ENCODE measurements around the gene GPRIN1.

GPRIN1 gene

GRCh38 chr5:176633598-176633997 lies 23.6 kb upstream of the GPRIN1 start:
- no peaks in the 10 kb centered on the region for H3K9me3 Mint-ChIP-seq
- H3K4me3 Mint-ChIP-seq: peak overlapping the region; percentile 69
- H3K4me1 Mint-ChIP-seq: peaks cover 27% of the 10 kb centered on the region
- H3K27me3 Mint-ChIP-seq: peaks cover 15% of the 10 kb centered on the region
- ATAC-seq (ENCODE audit: low read depth): peak; percentile 59
- peaks cover 2% of the 10 kb centered on the region for H3K36me3 Mint-ChIP-seq
- DNase-seq (ENCODE audit: low spot score in 2 of 2): no peak
- H3K27ac Mint-ChIP-seq: no peak overlapping the region

DNA sequence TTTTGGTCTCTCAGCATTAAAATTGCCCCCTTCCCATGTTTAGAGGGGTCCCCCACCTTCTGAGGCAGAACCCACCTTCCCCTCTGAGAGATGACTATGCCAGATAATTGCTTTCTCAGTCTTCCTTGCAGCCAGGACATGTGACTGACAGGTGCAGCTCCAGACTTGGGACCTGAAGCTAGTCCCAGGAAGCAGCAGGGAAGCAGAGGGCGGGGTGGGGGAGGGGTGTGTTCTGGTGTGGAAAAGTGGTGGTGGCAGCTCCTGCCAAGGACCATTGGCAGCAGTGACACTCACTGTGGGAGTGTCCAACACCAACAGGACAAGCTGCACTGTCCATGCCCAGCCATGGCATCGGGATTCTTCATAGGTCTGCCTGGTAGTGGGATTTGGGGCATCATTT lies 22.8 kb upstream of the GPRIN1 start:
- DNase-seq (ENCODE audit: low spot score in 2 of 2) (no peak), ATAC-seq (ENCODE audit: low read depth) (no peak)
- Mint-ChIP-seq H3K27me3 (peaks cover 19% of the 10 kb centered on the region), H3K4me3 (no peak overlapping the region), H3K4me1 (peaks cover 30% of the 10 kb centered on the region), H3K9me3 (no peaks in the 10 kb centered on the region), H3K36me3 (peaks cover 2% of the 10 kb centered on the region), H3K27ac (no peak overlapping the region)

DNA sequence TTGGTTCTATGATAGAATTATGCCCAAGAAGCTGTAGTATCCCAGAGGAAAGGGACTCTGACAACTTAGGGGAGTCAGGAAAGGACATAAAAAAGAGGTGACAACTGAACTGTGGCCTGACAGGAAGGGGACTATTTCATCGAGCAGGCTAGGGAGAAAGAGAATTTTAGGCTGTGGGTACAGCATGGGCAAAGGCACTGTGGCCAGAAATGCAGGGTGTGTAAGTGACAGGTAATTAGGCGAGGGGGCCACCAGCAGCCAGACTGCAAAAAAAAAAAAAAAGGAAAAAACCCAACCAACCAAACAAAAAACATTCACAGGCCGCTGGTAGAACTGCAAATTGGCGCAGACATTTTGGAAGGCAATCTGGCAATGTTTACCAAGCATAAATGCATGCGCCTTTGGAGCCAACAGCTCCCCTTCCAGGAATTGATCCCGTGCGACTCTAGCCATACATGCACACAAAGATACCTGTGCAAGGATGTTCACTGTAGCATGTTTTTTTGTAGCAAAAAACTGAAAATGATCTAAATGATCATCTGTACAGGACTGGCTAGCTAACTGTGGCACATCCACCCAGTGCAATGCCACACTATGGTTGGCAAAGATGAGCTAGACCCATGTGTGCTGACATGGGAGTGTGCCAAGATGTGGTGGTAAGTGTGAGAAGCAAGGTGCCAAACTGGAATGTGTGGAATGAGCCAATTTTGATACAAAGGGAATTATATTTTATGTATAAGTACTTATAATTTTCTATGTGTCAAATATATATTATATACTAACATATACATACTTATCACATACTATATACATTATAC lies 21.6 kb upstream of the GPRIN1 start:
- DNase-seq (ENCODE audit: low spot score in 2 of 2) (no peak), ATAC-seq (ENCODE audit: low read depth) (no peak)
- H3K4me1 Mint-ChIP-seq: peaks cover 39% of the 10 kb centered on the region
- H3K27me3 Mint-ChIP-seq: peaks cover 22% of the 10 kb centered on the region
- no peak overlapping the region for H3K4me3 Mint-ChIP-seq
- H3K36me3 Mint-ChIP-seq: peaks cover 2% of the 10 kb centered on the region
- H3K9me3 Mint-ChIP-seq: no peaks in the 10 kb centered on the region
- H3K27ac Mint-ChIP-seq: no peak overlapping the region

GRCh38 chr5:176630681-176631222 lies 20.8 kb upstream of the GPRIN1 start:
- H3K9me3 Mint-ChIP-seq: no peaks in the 10 kb centered on the region
- H3K27me3 Mint-ChIP-seq: peaks cover 25% of the 10 kb centered on the region
- peaks cover 2% of the 10 kb centered on the region for H3K36me3 Mint-ChIP-seq
- ATAC-seq (ENCODE audit: low read depth) (no peak), DNase-seq (ENCODE audit: low spot score in 2 of 2) (no peak)
- peak overlapping the region; percentile 78 for H3K4me3 Mint-ChIP-seq
- H3K4me1 Mint-ChIP-seq: peaks cover 42% of the 10 kb centered on the region
- no peak overlapping the region for H3K27ac Mint-ChIP-seq

GRCh38 chr5:176629853-176630680 lies 20.1 kb upstream of the GPRIN1 start, which contains the start of the genes EIF4E1B and SNCB:
Gene EIF4E1B, plus strand, starts transcription at chr5:176630675. Its CDS starts 12,113 bp downstream, at chr5:176642788.
Gene SNCB, minus strand, starts transcription at chr5:176630534. Its CDS starts 880 bp downstream, at chr5:176629654.
- ATAC-seq (ENCODE audit: low read depth): peak; percentile 89
- H3K4me3 Mint-ChIP-seq: peak within 1 kb of the TSS; percentile 78
- peaks cover 40% of the 10 kb centered on the region for H3K4me1 Mint-ChIP-seq
- H3K27me3 Mint-ChIP-seq: peaks cover 24% of the 10 kb centered on the region
- peaks cover under 1% of the 10 kb centered on the region for H3K36me3 Mint-ChIP-seq
- no peaks in the 10 kb centered on the region for H3K9me3 Mint-ChIP-seq
- H3K27ac Mint-ChIP-seq: no peak within 1 kb of the TSS
- peak; percentile 52 to 71 for DNase-seq (ENCODE audit: low spot score in 2 of 2)

- Mint-ChIP-seq H3K27me3 (peaks cover 23% of the 10 kb centered on the region), H3K4me3 (no peak overlapping the region), H3K4me1 (peaks cover 37% of the 10 kb centered on the region), H3K9me3 (no peaks in the 10 kb centered on the region), H3K36me3 (no peaks in the 10 kb centered on the region), H3K27ac (no peak overlapping the region)
- ATAC-seq (ENCODE audit: low read depth): no peak
- DNase-seq (ENCODE audit: low spot score in 2 of 2): no peak
Observed at GRCh38 chr5:176629317-176629852, 19.4 kb upstream of the GPRIN1 start.

DNA sequence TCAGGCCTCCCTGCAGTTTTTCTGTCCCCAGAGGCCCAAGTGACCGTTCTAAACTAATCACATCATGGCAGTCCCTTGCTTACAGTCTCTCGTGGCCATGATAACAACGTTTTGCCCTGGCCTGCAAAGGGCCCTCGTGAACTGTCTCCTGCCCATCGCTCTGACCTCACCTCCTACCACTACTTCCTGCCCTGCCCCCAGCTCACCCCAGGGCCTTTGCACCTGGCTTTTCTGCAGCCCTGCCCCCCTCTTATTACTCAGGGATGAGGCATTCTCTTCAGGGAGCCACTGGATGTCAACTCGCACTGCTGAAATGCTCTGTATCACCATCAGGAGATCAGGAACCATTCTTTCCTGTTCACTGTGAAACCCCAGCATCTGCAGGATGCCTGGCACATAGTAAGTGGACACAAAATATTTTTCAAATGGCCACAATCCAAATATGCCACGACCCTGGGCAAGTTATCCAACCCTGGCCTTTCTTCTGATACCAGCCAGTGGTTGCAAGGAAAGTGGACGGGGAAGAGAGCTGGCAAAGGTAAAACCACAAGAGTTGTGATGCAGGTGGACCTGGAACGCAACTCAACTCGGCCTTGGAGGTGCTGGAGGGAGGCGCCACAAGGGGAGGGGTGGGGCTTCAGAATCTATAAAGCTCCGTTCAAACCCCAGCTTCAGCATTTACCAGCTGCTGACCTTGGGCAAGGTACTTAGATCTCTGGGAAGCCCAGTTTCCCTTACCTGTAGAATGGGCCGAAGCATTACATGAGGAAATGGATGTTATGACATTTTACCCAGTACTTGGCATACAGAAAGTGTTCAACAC lies 18.7 kb upstream of the GPRIN1 start:
- Mint-ChIP-seq H3K4me1 (peaks cover 33% of the 10 kb centered on the region), H3K9me3 (no peaks in the 10 kb centered on the region), H3K36me3 (no peaks in the 10 kb centered on the region), H3K27me3 (peaks cover 21% of the 10 kb centered on the region), H3K4me3 (no peak overlapping the region), H3K27ac (no peak overlapping the region)
- DNase-seq (ENCODE audit: low spot score in 2 of 2) (no peak), ATAC-seq (ENCODE audit: low read depth) (no peak)

- no peak for DNase-seq (ENCODE audit: low spot score in 2 of 2)
- Mint-ChIP-seq H3K4me1 (peaks cover 31% of the 10 kb centered on the region), H3K27ac (no peak overlapping the region), H3K9me3 (no peaks in the 10 kb centered on the region), H3K4me3 (no peak overlapping the region), H3K27me3 (peaks cover 21% of the 10 kb centered on the region), H3K36me3 (no peaks in the 10 kb centered on the region)
- no peak for ATAC-seq (ENCODE audit: low read depth)
Observed at GRCh38 chr5:176627582-176627981, 17.6 kb upstream of the GPRIN1 start.

- no peaks in the 10 kb centered on the region for H3K9me3 Mint-ChIP-seq
- ATAC-seq (ENCODE audit: low read depth): no peak
- H3K36me3 Mint-ChIP-seq: no peaks in the 10 kb centered on the region
- H3K27ac Mint-ChIP-seq: no peak overlapping the region
- H3K4me1 Mint-ChIP-seq: peaks cover 32% of the 10 kb centered on the region
- H3K4me3 Mint-ChIP-seq: no peak overlapping the region
- no peak for DNase-seq (ENCODE audit: low spot score in 2 of 2)
- H3K27me3 Mint-ChIP-seq: peaks cover 23% of the 10 kb centered on the region
Observed at GRCh38 chr5:176626876-176627236, 16.9 kb upstream of the GPRIN1 start.

- peaks cover 21% of the 10 kb centered on the region for H3K27me3 Mint-ChIP-seq
Observed at GRCh38 chr5:176625966-176626875, 16.3 kb upstream of the GPRIN1 start.

DNA sequence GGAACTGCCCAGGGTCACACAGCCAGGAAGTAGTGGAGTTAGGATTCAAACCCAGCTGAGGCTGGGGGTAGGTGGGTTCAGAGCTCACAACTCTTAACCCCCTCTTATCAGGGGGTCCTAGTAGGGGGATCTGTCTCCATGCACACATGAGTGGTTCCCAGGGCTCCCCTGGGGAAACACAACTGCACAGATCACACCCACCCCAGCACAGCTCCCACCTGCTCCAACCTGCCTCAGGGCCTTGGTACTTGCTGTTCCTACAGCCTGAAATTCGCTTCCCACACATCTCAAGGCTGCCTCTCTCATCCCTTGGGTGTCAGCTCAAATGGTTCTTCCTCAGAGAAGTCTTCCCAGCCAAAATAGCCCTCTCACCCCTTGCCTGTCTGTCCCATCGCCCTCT lies 15.6 kb upstream of the GPRIN1 start:
- no peak for ATAC-seq (ENCODE audit: low read depth)
- DNase-seq (ENCODE audit: low spot score in 2 of 2): no peak
- no peak overlapping the region for H3K27ac Mint-ChIP-seq
- no peaks in the 10 kb centered on the region for H3K36me3 Mint-ChIP-seq
- H3K4me3 Mint-ChIP-seq: no peak overlapping the region
- H3K4me1 Mint-ChIP-seq: peaks cover 21% of the 10 kb centered on the region
- H3K9me3 Mint-ChIP-seq: no peaks in the 10 kb centered on the region
- peaks cover 15% of the 10 kb centered on the region for H3K27me3 Mint-ChIP-seq

More at GRCh38 chr5:176625966-176626875, 16.3 kb upstream of the GPRIN1 start:
- H3K4me3 Mint-ChIP-seq: no peak overlapping the region
- no peak overlapping the region for H3K27ac Mint-ChIP-seq
- no peaks in the 10 kb centered on the region for H3K9me3 Mint-ChIP-seq
- H3K36me3 Mint-ChIP-seq: no peaks in the 10 kb centered on the region
- DNase-seq (ENCODE audit: low spot score in 2 of 2) (no peak), ATAC-seq (ENCODE audit: low read depth) (no peak)
- H3K4me1 Mint-ChIP-seq: peaks cover 28% of the 10 kb centered on the region

DNA sequence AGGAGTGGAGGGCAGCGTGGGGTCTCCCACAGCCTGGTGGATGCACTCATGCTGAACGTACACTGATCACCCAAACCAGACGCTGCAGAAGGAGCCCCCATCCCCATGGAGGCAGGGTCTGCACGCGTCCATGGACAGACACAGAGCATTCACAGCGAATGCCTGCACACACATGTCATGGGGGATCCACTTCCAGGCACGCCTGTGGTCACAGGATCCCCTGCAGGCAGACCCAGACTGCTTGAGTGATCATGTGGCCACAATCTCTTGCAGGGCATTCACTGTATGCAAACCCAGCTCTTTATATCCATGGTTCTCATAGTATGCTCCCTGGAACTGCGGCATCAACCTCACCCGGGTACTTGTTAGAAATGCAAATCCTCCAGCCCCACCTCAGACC lies 15.0 kb upstream of the GPRIN1 start:
- DNase-seq (ENCODE audit: low spot score in 2 of 2) (no peak), ATAC-seq (ENCODE audit: low read depth) (no peak)
- Mint-ChIP-seq H3K36me3 (no peaks in the 10 kb centered on the region), H3K4me1 (peaks cover 23% of the 10 kb centered on the region), H3K27me3 (peaks cover 18% of the 10 kb centered on the region), H3K4me3 (no peak overlapping the region), H3K9me3 (no peaks in the 10 kb centered on the region), H3K27ac (no peak overlapping the region)

Measured in memory B cell (primary cell).